Body of pancreas (tissue), 4 donors: ENCODE data around the gene DYRK2.

Source experiments
- CTCF ChIP-seq, 7 experiments: fragments of 450-650 bp in 4 of 7; fragments of 200-600 bp in 3 of 7; sonication (generic) in 3 of 7; IDR thresholded peaks; one replicate each; pipeline ENCODE4 v1.5.1; 2016 to 2019; ENCODE audit warnings: antibody characterized with exemption in 7 of 7
- POLR2A ChIP-seq, 3 donors: fragments of 450-650 bp; IDR thresholded peaks; one replicate each; pipeline ENCODE4 v1.6.1; 2016; ENCODE audit warnings: antibody characterized with exemption in 3 of 3, mild to moderate bottlenecking in 2 of 3

- TF ChIP-seq CTCF (IDR thresholded peaks at IDR 0.05) = no peak
- TF ChIP-seq POLR2A (IDR thresholded peaks at IDR 0.05) = no peak
Observed at GRCh38 chr12:67618303-67618702, 30.2 kb upstream of the DYRK2 start.
